HepG2 (cell line): ENCODE data around the gene BRD1. TPM values are rescaled to one million over a fixed set of nuclear protein-coding genes. Genes with fewer than 3 reads are reported as not detected.

Experiments used
- ARID4A ChIP-seq: sonication (generic); formaldehyde crosslinking; IDR thresholded peaks from 2 replicates; pipeline ENCODE4 v1.5.0; 2020; ENCODE audit warnings: mild to moderate bottlenecking, missing genetic modification reagents, borderline replicate concordance
- GABPB1 ChIP-seq: IDR thresholded peaks from 2 replicates; pipeline ENCODE4 v1.6.1; 2016; ENCODE audit warnings: mild to moderate bottlenecking, missing genetic modification reagents, moderate library complexity, missing compliant biosample characterization
- HNRNPK ChIP-seq: fragments of 200-400 bp; formaldehyde crosslinking; IDR thresholded peaks from 2 replicates; pipeline ENCODE4 v1.6.1; 2018; ENCODE audit warnings: low read length, low read depth, moderate library complexity, mild to moderate bottlenecking; ENCODE audit not compliant: poor library complexity, severe bottlenecking
- HNRNPLL ChIP-seq: fragments of 200-400 bp; formaldehyde crosslinking; IDR thresholded peaks from 2 replicates; pipeline ENCODE4 v1.6.1; 2017; ENCODE audit warnings: mild to moderate bottlenecking, low read depth, low read length; ENCODE audit not compliant: poor library complexity, severe bottlenecking
- IKZF4 ChIP-seq: sonication (generic); formaldehyde crosslinking; IDR thresholded peaks from 2 replicates; pipeline ENCODE4 v1.5.1; 2020; ENCODE audit warnings: borderline replicate concordance, mild to moderate bottlenecking, low read depth, missing genetic modification reagents; ENCODE audit errors: not compliant biosample characterization
- KDM5B ChIP-seq: sonication (generic); formaldehyde crosslinking; IDR thresholded peaks from 2 replicates; pipeline ENCODE4 v1.4.0; 2020; ENCODE audit warnings: missing genetic modification reagents, mild to moderate bottlenecking, borderline replicate concordance
- ONECUT2 ChIP-seq: sonication (generic); formaldehyde crosslinking; IDR thresholded peaks from 2 replicates; pipeline ENCODE4 v1.4.0; 2020; ENCODE audit warnings: missing genetic modification reagents
- PRDM4 ChIP-seq: sonication (generic); formaldehyde crosslinking; IDR thresholded peaks from 2 replicates; pipeline ENCODE4 v1.9.0; 2021; ENCODE audit warnings: missing genetic modification reagents, borderline replicate concordance
- THAP11 ChIP-seq: IDR thresholded peaks from 2 replicates; pipeline ENCODE4 v1.6.1; 2016; ENCODE audit warnings: missing biosample characterization, missing genetic modification reagents
- ZBTB3 ChIP-seq: sonication (generic); formaldehyde crosslinking; IDR thresholded peaks from 2 replicates; pipeline ENCODE4 v1.4.0; 2020; ENCODE audit warnings: low read depth, mild to moderate bottlenecking, moderate library complexity, missing genetic modification reagents, borderline replicate concordance
- ZBTB39 ChIP-seq: sonication (generic); formaldehyde crosslinking; IDR thresholded peaks from 2 replicates; pipeline ENCODE4 v1.5.0; 2020; ENCODE audit warnings: missing genetic modification reagents
- ZBTB8A ChIP-seq: sonication (generic); formaldehyde crosslinking; IDR thresholded peaks from 2 replicates; pipeline ENCODE4 v1.4.0; 2020; ENCODE audit warnings: mild to moderate bottlenecking, low read depth, missing genetic modification reagents, borderline replicate concordance
- ZNF543 ChIP-seq: sonication (generic); formaldehyde crosslinking; IDR thresholded peaks from 2 replicates; pipeline ENCODE4 v1.4.0; 2020; ENCODE audit warnings: mild to moderate bottlenecking, missing genetic modification reagents
- ZNF558 ChIP-seq: sonication (generic); formaldehyde crosslinking; IDR thresholded peaks from 2 replicates; pipeline ENCODE4 v1.9.0; 2022; ENCODE audit warnings: mild to moderate bottlenecking, missing genetic modification reagents, borderline replicate concordance
- ZNF777 ChIP-seq: sonication (generic); formaldehyde crosslinking; IDR thresholded peaks from 2 replicates; pipeline ENCODE4 v1.4.0; 2020; ENCODE audit warnings: missing genetic modification reagents
- ZSCAN30 ChIP-seq: sonication (generic); formaldehyde crosslinking; IDR thresholded peaks from 2 replicates; pipeline ENCODE4 v1.5.0; 2020; ENCODE audit warnings: mild to moderate bottlenecking, missing genetic modification reagents
- ZSCAN5A ChIP-seq: sonication (generic); formaldehyde crosslinking; IDR thresholded peaks from 2 replicates; pipeline ENCODE4 v1.8.0; 2022; ENCODE audit warnings: mild to moderate bottlenecking, missing genetic modification reagents, borderline replicate concordance
- polyA plus RNA-seq, 8 experiments: library from polyadenylated mRNA; depleted of rRNA in 3 of 8; stranded (reverse) in 7 of 8; unstranded in 1 of 8; fragments of >200 nt; fragmentation: Illumina TruSeq in 4 of 8; extraction: Trizol in 4 of 8; gene quantifications; 2 replicates each; pipeline versions ENCODE4 v1.2.1 to v1.2.3, GENCODE V29; 2011 to 2016; ENCODE audit warnings: low read depth in 4 of 8, missing spikeins in 1 of 8, mixed read lengths in 1 of 8; ENCODE audit not compliant: insufficient read depth in 1 of 8
- total RNA-seq, 5 experiments: library from RNA; depleted of rRNA; stranded (reverse); fragments of >200 nt; fragmentation: Illumina TruSeq; extraction: Trizol; gene quantifications; 2 replicates each; pipeline ENCODE4 v1.2.3, GENCODE V29; 2016; ENCODE audit warnings: low read depth in 1 of 5

Gene BRD1
- total and polyA plus RNA-seq, 2 of the 13 experiments (the other 11 are each of a cell fraction or from before 2014, with no cell fraction given), result 5.1 to 12.0 TPM

- TF ChIP-seq ZBTB39 (CRISPR knock-in tag) (no peak), ZBTB8A (CRISPR knock-in tag) (no peak), PRDM4 (CRISPR knock-in tag) (no peak), ZSCAN30 (CRISPR knock-in tag) (no peak), ZBTB3 (no peak), ZNF543 (CRISPR knock-in tag) (no peak), ZNF777 (peak; percentile 84), ZNF558 (CRISPR knock-in tag) (no peak), GABPB1 (0 out of 2 replicates have a peak, but pooled peaks have one; percentile 35), THAP11 (no peak), ARID4A (no peak; the same call in 1 of the 2 replicates), HNRNPLL (no peak), ZSCAN5A (no peak), IKZF4 (CRISPR knock-in tag) (no peak), KDM5B (no peak), ONECUT2 (CRISPR knock-in tag) (no peak), HNRNPK (no peak)
Measured at GRCh38 chr22:49853981-49854831, 26.5 kb upstream of the BRD1 start (continued).
